ENCODE measurements around the gene ZNF592.
"Not testable (repeated sequence)": the region's sequence is repeated elsewhere in the genome, so short reads cannot be mapped to it uniquely, and the experiment has no call there.

ZNF592 gene

GRCh38 chr15:84828086-84828908 is 79.9 kb downstream of the ZNF592 start:
- DNase-seq (ENCODE audit: low read depth in 1 of 2, low spot score in 1 of 2): no peak

- DNase-seq (ENCODE audit: low read depth in 1 of 2, low spot score in 1 of 2): no peak
These were observed 81.0 kb downstream of the ZNF592 start for GRCh38 chr15:84829428-84829827.

GRCh38 chr15:84830036-84830435 is 81.6 kb downstream of the ZNF592 start:
- no peak for DNase-seq (ENCODE audit: low read depth in 1 of 2, low spot score in 1 of 2)

GRCh38 chr15:84831028-84831427 is 82.6 kb downstream of the ZNF592 start:
- DNase-seq (ENCODE audit: low read depth in 1 of 2, low spot score in 1 of 2): no peak

- DNase-seq (ENCODE audit: low read depth in 1 of 2, low spot score in 1 of 2): no peak
These were observed 83.2 kb downstream of the ZNF592 start for GRCh38 chr15:84831613-84832012.

- no peak for DNase-seq (ENCODE audit: low read depth in 1 of 2, low spot score in 1 of 2)
These were observed 84.2 kb downstream of the ZNF592 start for GRCh38 chr15:84832448-84833040.

GRCh38 chr15:84833447-84834228 is 85.2 kb downstream of the ZNF592 start:
- no peak for DNase-seq (ENCODE audit: low read depth in 1 of 2, low spot score in 1 of 2)

- no peak for DNase-seq (ENCODE audit: low read depth in 1 of 2, low spot score in 1 of 2)
These were observed 86.0 kb downstream of the ZNF592 start for GRCh38 chr15:84834229-84834955.

- no peak for DNase-seq (ENCODE audit: low read depth in 1 of 2, low spot score in 1 of 2)
These were observed 86.6 kb downstream of the ZNF592 start for GRCh38 chr15:84834969-84835368.

GRCh38 chr15:84835661-84836337 is 87.4 kb downstream of the ZNF592 start:
- DNase-seq (ENCODE audit: low read depth in 1 of 2, low spot score in 1 of 2): no peak

- no peak for DNase-seq (ENCODE audit: low read depth in 1 of 2, low spot score in 1 of 2)
These were observed 88.5 kb downstream of the ZNF592 start for GRCh38 chr15:84836844-84837243.

- DNase-seq (ENCODE audit: low read depth in 1 of 2, low spot score in 1 of 2): no peak
These were observed 91.3 kb downstream of the ZNF592 start for GRCh38 chr15:84839714-84840113.

GRCh38 chr15:84840255-84840654 is 91.9 kb downstream of the ZNF592 start:
- DNase-seq (ENCODE audit: low read depth in 1 of 2, low spot score in 1 of 2): no peak

- no peak for DNase-seq (ENCODE audit: low read depth in 1 of 2, low spot score in 1 of 2)
These were observed 92.5 kb downstream of the ZNF592 start for GRCh38 chr15:84840741-84841429.

- no peak for DNase-seq (ENCODE audit: low read depth in 1 of 2, low spot score in 1 of 2)
These were observed 94.4 kb downstream of the ZNF592 start for GRCh38 chr15:84842781-84843180.

GRCh38 chr15:84844964-84845363 is 96.6 kb downstream of the ZNF592 start:
- DNase-seq (ENCODE audit: low read depth in 1 of 2, low spot score in 1 of 2): no peak

- DNase-seq (ENCODE audit: low read depth in 1 of 2, low spot score in 1 of 2): not testable (repeated sequence)
These were observed 97.2 kb downstream of the ZNF592 start for GRCh38 chr15:84845631-84846030.

- DNase-seq (ENCODE audit: low read depth in 1 of 2, low spot score in 1 of 2): no peak
These were observed 97.9 kb downstream of the ZNF592 start for GRCh38 chr15:84846269-84846668.

GRCh38 chr15:84847382-84847781 is 99.0 kb downstream of the ZNF592 start:
- DNase-seq (ENCODE audit: low read depth in 1 of 2, low spot score in 1 of 2): no peak

- DNase-seq (ENCODE audit: low read depth in 1 of 2, low spot score in 1 of 2): no peak
These were observed 103.8 kb downstream of the ZNF592 start for GRCh38 chr15:84852212-84852611.

Measured in activated T-helper 1 cell treated with anti-CD3 and anti-CD28 coated beads, Interleukin-2, amount 50 U/mL, for 16 hours (primary cell).